Ammon's horn (tissue), 1 donor: ENCODE data around the gene NRIP2.

Experiments used
- DNase-seq: peaks from one replicate; pipeline ENCODE4 v3.0.0-alpha.2; 2016; ENCODE audit warnings: low spot score

Gene NRIP2

GRCh38 chr12:2844786-2845185, 10.0 kb upstream of the NRIP2 start:
- no peak for DNase-seq

- no peak for DNase-seq
These were observed 8.1 kb upstream of the NRIP2 start for GRCh38 chr12:2842948-2843347.

- no peak for DNase-seq
These were observed 6.3 kb upstream of the NRIP2 start for GRCh38 chr12:2841056-2841650.

GRCh38 chr12:2836574-2836973, 1.7 kb upstream of the NRIP2 start:
- no peak for DNase-seq

- no peak for DNase-seq
These were observed 1.0 kb upstream of the NRIP2 start for GRCh38 chr12:2835691-2836403.

GRCh38 chr12:2833810-2834209, 1.0 kb downstream of the NRIP2 start:
- DNase-seq: no peak

GRCh38 chr12:2833327-2833726, 1.5 kb downstream of the NRIP2 start:
- no peak for DNase-seq

GRCh38 chr12:2832550-2833127, 2.2 kb downstream of the NRIP2 start:
- DNase-seq: no peak

GRCh38 chr12:2829275-2829674, 5.6 kb downstream of the NRIP2 start:
- no peak for DNase-seq

- DNase-seq: no peak
These were observed 7.9 kb downstream of the NRIP2 start for GRCh38 chr12:2826721-2827515.

GRCh38 chr12:2826036-2826435, 8.8 kb downstream of the NRIP2 start:
- DNase-seq: no peak

GRCh38 chr12:2825132-2825531, 9.7 kb downstream of the NRIP2 start:
- peak; percentile 48 for DNase-seq

- no peak for DNase-seq
These were observed 10.3 kb downstream of the NRIP2 start for GRCh38 chr12:2824541-2824940.

- no peak for DNase-seq
These were observed 11.4 kb downstream of the NRIP2 start for GRCh38 chr12:2823483-2823882.

- no peak for DNase-seq
These were observed 14.4 kb downstream of the NRIP2 start for GRCh38 chr12:2820432-2820831.

GRCh38 chr12:2819810-2820209, 15.0 kb downstream of the NRIP2 start:
- no peak for DNase-seq

GRCh38 chr12:2813214-2814185, 21.3 kb downstream of the NRIP2 start:
- DNase-seq: peak; percentile 63

GRCh38 chr12:2812290-2813213, 22.3 kb downstream of the NRIP2 start, which contains the start of gene ITFG2:
TSS of gene ITFG2 (plus strand) at chr12:2812668. CDS start at chr12:2812761, 93 bp downstream.
- peak; percentile 99 for DNase-seq

- DNase-seq: no peak
These were observed 23.0 kb downstream of the NRIP2 start for GRCh38 chr12:2811801-2812200.

- DNase-seq: no peak
These were observed 28.1 kb downstream of the NRIP2 start for GRCh38 chr12:2806700-2807099.
